Suprapubic skin (tissue), 4 donors: ENCODE data around the gene KRT85.

ENCODE experiments used
- EP300 ChIP-seq: sonication (generic); formaldehyde crosslinking; IDR thresholded peaks from one replicate; pipeline ENCODE4 v1.6.1; 2017; ENCODE audit warnings: antibody characterized with exemption
- POLR2A ChIP-seq, 2 donors: fragments of 450-650 bp; IDR thresholded peaks; one replicate each; pipeline ENCODE4 v1.6.1; 2017; ENCODE audit warnings: antibody characterized with exemption in 2 of 2, mild to moderate bottlenecking in 2 of 2, moderate library complexity in 2 of 2
- POLR2AphosphoS5 ChIP-seq, 3 donors: sonication (generic); formaldehyde crosslinking; IDR thresholded peaks; one replicate each; pipeline ENCODE4 v1.6.1; 2017; ENCODE audit warnings: antibody characterized with exemption in 3 of 3
- TF ChIP-seq, protein P1 (sequence below), 2 donors: fragments of 200-600 bp in 1 of 2; fragments of 450-650 bp in 1 of 2; sonication (generic) in 1 of 2; IDR thresholded peaks; one replicate each; pipeline ENCODE4 v1.5.1; 2016 to 2019; ENCODE audit warnings: antibody characterized with exemption in 2 of 2, mild to moderate bottlenecking in 1 of 2, moderate library complexity in 1 of 2

DNA sequence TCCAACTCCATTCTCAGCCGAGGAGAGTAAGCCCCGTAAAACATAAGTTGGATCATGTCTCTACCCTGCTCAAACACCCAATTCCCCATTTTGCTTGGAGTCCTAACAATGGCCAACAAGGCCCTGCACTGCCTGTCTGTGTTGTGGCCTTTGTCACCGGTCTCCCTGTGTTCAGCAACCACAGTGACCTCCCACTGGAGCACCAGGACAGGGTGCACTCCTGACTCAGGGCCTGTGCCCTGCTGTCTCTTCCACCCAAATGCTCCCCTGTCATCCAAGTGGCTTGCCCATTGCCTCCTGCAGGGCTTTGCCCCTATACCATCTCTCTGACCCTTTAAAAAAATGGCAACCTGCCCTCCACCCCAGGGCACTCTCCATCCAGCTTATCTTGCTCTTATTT, 4.4 kb upstream of the KRT85 start:
- no peak for TF ChIP-seq POLR2A (IDR thresholded peaks at IDR 0.05)
- no peak for TF ChIP-seq POLR2AphosphoS5 (IDR thresholded peaks at IDR 0.05)
- TF ChIP-seq, protein P1, sequence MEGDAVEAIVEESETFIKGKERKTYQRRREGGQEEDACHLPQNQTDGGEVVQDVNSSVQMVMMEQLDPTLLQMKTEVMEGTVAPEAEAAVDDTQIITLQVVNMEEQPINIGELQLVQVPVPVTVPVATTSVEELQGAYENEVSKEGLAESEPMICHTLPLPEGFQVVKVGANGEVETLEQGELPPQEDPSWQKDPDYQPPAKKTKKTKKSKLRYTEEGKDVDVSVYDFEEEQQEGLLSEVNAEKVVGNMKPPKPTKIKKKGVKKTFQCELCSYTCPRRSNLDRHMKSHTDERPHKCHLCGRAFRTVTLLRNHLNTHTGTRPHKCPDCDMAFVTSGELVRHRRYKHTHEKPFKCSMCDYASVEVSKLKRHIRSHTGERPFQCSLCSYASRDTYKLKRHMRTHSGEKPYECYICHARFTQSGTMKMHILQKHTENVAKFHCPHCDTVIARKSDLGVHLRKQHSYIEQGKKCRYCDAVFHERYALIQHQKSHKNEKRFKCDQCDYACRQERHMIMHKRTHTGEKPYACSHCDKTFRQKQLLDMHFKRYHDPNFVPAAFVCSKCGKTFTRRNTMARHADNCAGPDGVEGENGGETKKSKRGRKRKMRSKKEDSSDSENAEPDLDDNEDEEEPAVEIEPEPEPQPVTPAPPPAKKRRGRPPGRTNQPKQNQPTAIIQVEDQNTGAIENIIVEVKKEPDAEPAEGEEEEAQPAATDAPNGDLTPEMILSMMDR (IDR thresholded peaks at IDR 0.05), result no peak
- no peak for TF ChIP-seq EP300
